GM19043 (cell line): ENCODE data around the gene BTBD19.
"Not testable (repeated sequence)": the region's sequence is repeated elsewhere in the genome, so short reads cannot be mapped to it uniquely, and the experiment has no call there.

Experiments used
- ATAC-seq: cut with Tn5 transposase; IDR thresholded peaks from one replicate; pipeline ENCODE4 v1.9.1; 2021; ENCODE audit warnings: low read depth; ENCODE audit not compliant: unreplicated experiment

The BTBD19 gene

GRCh38 chr1:44807364-44808062, 810 bp upstream of the BTBD19 start:
- peak; percentile 36 for ATAC-seq

GRCh38 chr1:44808938-44809917, 905 bp downstream of the BTBD19 start:
- no peak for ATAC-seq

- ATAC-seq: no peak
Observed at GRCh38 chr1:44810101-44810761, 1.9 kb downstream of the BTBD19 start.

GRCh38 chr1:44810762-44811105, 2.4 kb downstream of the BTBD19 start:
- not testable (repeated sequence) for ATAC-seq

DNA sequence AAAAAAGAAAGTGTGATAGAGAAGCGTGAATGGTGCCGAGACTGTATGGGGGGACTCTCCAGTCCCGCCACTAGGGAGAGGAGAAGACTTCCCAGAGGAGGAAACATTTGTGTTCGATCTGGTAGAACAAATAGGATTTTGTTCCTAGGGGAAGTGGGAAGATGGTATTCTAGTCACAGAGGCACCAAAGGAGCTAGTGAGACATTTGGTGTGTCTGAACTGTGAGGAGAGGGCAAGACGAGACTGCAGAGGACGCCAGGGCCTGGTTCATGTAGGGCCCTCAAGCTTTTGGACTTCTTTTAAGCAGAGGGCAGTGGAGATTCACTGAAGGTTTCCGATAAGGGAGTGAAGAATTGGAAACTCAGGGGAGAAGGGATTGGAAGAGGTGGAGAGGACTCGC, 2.9 kb downstream of the BTBD19 start:
- ATAC-seq: no peak

DNA sequence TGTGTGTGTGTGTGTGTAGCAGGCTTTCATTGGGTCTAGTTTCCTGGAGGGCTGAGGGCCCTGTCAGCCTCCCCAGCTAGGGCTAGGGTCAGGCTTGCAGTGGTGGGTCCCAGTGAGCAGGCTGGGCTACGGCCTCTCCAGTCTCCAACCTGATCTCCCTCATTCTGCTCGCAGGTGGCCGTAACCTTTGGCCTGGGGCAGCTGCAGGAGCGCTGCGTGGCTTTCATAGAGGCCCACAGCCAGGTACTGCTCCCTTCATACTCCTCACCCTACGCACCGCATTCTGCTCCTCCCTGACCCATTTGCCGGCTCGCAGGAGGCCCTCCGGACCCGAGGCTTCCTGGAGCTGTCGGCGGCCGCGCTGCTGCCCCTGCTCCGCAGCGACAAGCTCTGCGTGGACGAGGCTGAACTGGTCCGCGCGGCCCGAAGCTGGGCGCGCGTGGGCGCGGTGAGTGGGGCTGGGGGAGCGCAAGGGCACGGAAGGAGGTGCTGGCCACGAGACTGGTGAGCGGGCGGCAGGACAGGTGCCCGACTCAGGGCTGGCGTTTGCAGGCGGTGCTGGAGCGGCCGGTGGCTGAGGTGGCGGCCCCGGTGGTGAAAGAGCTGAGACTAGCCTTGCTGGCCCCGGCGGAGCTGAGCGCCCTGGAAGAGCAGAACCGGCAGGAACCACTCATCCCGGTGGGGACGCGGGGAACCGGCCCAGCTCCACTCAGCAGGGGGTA, 4.7 kb downstream of the BTBD19 start:
- no peak for ATAC-seq

DNA sequence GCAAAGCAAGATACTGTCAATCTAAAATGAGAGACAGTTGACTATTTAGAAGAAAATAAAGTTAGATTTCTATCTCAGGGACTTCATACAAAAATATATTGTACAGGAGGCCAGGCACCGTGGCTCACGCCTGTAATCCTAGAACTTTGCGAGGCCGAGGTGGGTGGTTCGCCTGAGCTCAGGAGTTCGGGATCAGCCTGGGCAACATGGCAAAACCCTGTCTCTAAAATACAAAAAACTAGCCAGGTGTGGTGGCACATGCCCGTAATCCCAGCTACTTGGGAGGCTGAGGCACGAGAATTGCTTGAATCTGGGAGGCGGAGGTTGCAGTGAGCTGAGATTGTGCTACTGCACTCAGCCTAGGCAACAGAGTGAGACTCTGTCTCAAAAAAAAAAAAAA, 7.6 kb downstream of the BTBD19 start:
- ATAC-seq: not testable (repeated sequence)

- ATAC-seq: no peak
Observed at GRCh38 chr1:44817307-44817706, 9.0 kb downstream of the BTBD19 start.

DNA sequence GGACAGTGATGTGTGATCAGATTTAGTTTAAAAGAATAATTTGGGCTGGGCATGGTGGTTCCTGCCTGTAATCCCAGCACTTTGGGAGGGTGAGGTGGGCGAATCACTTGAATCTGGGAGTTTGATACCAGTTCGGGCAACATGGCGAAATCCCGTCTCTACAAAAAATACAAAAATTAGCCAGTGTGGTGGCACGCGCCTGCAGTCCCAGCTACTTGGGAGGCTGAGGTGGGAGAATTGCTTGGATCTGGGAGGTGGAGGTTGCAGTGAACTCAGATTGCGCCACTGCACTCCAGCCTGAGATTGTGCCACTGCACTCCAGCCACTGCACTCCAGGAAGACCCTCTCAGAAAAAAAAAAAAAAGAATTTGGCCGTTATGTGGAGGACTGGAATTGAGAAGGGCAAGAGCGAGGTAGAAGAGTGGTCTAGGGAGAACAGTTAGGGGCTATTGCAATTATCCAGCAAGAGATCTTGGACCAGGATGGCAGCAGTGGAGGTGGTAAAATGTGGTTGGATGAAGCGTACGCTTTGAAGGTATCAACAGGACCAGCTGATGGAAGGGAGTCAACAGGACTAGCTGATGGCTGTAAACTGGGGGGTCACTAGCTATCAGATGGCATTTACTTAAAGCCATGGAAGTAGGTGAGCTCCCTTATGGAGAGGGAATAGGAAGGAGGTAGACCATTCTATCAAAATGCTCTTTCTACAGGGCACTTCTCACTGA, 9.6 kb downstream of the BTBD19 start:
- no peak for ATAC-seq

DNA sequence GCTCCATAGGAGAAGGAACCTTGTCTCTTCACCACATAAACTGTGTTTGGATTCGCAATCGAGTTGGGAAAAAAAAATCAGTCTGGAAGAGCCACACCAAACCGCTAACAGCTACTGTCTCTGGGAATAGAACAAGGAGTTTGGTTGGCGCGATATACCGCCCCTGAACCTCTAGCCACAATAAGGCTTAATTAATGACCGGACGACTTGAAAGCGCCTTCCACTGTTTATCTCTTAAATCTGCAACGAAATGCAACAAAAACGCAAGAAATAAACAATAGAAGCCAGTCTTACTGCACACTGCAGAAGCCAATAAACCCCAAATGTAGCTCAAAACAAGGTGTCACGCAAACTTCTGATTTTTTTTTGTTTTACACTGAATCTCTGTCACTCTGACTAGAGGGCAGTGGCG, 10.9 kb downstream of the BTBD19 start:
- no peak for ATAC-seq

GRCh38 chr1:44819608-44820327, 11.4 kb downstream of the BTBD19 start:
- ATAC-seq: peak; percentile 77

- ATAC-seq: no peak
Observed at GRCh38 chr1:44820328-44821239, 12.3 kb downstream of the BTBD19 start.

- ATAC-seq: no peak
Observed at GRCh38 chr1:44821240-44821715, 13.0 kb downstream of the BTBD19 start.

DNA sequence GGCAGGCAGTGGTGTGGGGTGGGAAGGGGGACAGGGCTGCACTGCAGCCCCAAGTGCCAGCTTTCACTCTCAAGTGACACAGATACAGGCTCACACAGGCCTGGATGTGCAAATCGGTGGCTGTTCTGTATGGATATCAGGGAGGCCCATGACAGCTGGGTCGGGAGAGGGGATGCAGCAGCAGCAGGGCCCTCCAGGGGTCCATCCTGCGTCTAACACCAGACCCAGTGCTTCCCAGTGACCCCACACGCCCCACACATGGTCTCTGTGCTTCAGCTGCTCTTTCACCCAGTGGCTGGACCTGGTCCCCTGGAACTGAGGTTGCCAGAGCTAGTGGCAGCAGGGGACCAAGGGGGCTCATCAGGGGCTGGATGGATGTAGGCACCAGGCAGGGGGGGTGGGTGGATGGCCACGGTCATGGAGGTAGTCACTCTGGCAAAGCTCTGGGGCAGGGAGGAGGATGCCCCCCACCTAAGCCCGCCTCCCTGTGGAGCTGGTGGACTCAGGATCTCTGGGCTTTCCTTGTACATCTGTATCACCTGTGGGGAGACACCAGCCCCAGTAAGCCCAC, 13.9 kb downstream of the BTBD19 start:
- no peak for ATAC-seq

DNA sequence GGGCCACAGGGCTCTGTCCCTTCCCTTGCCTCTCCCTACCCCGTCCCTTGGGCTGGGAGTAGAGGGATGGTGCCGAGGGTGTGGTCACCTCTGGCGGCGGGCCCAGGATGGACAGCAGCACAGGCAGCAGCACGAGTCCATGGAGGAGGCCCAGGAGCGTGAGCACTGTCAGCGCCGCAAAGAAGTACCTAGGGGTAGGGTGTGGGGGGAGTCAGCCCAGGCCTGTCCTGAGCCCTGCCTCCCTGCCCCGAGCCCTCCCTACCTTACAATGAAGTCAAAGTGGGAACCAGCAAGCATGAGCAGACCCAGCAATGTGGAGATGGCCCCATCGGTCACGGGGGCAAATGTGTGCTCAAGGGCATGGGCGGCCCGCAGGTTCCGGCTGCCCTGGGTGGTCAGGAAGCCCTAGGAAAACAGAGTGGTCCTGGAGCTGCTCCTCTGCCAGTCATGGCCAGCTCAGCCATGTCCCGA, 14.7 kb downstream of the BTBD19 start:
- no peak for ATAC-seq

DNA sequence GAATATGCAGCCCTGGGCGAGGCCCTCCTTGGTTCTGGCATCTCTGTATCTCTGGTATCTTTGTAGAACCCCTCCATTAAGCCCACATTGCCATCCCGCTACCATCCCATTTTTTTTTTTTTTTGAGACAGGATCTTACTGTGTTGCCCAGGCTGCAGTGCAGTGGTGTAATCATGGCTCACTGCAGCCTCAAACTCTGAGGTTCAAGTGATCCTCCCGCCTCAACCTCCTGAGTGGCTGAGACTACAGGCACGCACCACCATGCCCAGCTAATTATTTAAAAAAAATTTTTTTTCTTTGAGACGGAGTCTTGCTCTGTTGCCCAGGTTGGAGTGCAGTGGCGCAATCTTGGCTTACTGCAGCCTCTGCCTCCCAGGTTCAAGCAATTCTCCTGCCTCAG, 16.1 kb downstream of the BTBD19 start:
- not testable (repeated sequence) for ATAC-seq

GRCh38 chr1:44826375-44827196, 18.3 kb downstream of the BTBD19 start:
- ATAC-seq: no peak
